HK-2 (cell line): Measurements from ENCODE around the gene SIVA1.
"Not testable (repeated sequence)": the region's sequence is repeated elsewhere in the genome, so short reads cannot be mapped to it uniquely, and the experiment has no call there.

Source experiments
- DNase-seq: peaks from one replicate; pipeline ENCODE4 v3.0.0-alpha.2; 2018; ENCODE audit not compliant: unreplicated experiment

SIVA1 gene

GRCh38 chr14:104719343-104719742 is 33.6 kb upstream of the SIVA1 start:
- DNase-seq, result no peak

GRCh38 chr14:104721505-104722431 is 31.2 kb upstream of the SIVA1 start:
- DNase-seq, result no peak

GRCh38 chr14:104722938-104723650 is 29.9 kb upstream of the SIVA1 start:
- DNase-seq, result no peak

GRCh38 chr14:104723651-104724406 is 29.1 kb upstream of the SIVA1 start, which contains the start of gene ADSS1:
Gene ADSS1, plus strand, starts transcription at chr14:104724229. Its CDS starts 42 bp downstream, at chr14:104724271.
- DNase-seq, result peak; percentile 70

GRCh38 chr14:104724407-104724980 is 28.5 kb upstream of the SIVA1 start:
- peak; percentile 56 for DNase-seq

GRCh38 chr14:104724981-104725771 is 27.8 kb upstream of the SIVA1 start:
- peak; percentile 46 for DNase-seq

- no peak for DNase-seq
These were observed 27.0 kb upstream of the SIVA1 start for GRCh38 chr14:104725772-104726548.

- DNase-seq, result no peak
These were observed 26.1 kb upstream of the SIVA1 start for GRCh38 chr14:104726600-104727451.

GRCh38 chr14:104728631-104729030 is 24.3 kb upstream of the SIVA1 start:
- no peak for DNase-seq

GRCh38 chr14:104729176-104729834 is 23.6 kb upstream of the SIVA1 start:
- DNase-seq, result not testable (repeated sequence)

GRCh38 chr14:104729835-104730181 is 23.1 kb upstream of the SIVA1 start:
- DNase-seq, result no peak

GRCh38 chr14:104730487-104730886 is 22.5 kb upstream of the SIVA1 start:
- no peak for DNase-seq

GRCh38 chr14:104731320-104732294 is 21.3 kb upstream of the SIVA1 start:
- no peak for DNase-seq

- no peak for DNase-seq
These were observed 20.6 kb upstream of the SIVA1 start for GRCh38 chr14:104732355-104732804.

- no peak for DNase-seq
These were observed 19.8 kb upstream of the SIVA1 start for GRCh38 chr14:104732931-104733681.

- no peak for DNase-seq
These were observed 18.8 kb upstream of the SIVA1 start for GRCh38 chr14:104734051-104734587.
